Right lobe of liver (tissue), 4 donors: Measurements from ENCODE around the gene TMEM178A.

Source experiments
- POLR2A ChIP-seq: fragments of 450-650 bp; IDR thresholded peaks from one replicate; pipeline ENCODE4 v1.6.1; 2017; ENCODE audit warnings: antibody characterized with exemption, mild to moderate bottlenecking
- TF ChIP-seq, protein P1 (sequence below), 4 donors: fragments of 200-600 bp in 3 of 4; fragments of 450-650 bp in 1 of 4; IDR thresholded peaks; one replicate each; pipeline versions ENCODE4 v1.5.1 to v1.8.0; 2016 to 2022; ENCODE audit warnings: antibody characterized with exemption in 4 of 4, mild to moderate bottlenecking in 2 of 4
- donor health status: DM: no; HTN: no; CAD: no.
- donor health status: DM: no; HTN: no; CAD: no.
- donor health status: DM: no; HTN: yes; CAD: no.

DNA sequence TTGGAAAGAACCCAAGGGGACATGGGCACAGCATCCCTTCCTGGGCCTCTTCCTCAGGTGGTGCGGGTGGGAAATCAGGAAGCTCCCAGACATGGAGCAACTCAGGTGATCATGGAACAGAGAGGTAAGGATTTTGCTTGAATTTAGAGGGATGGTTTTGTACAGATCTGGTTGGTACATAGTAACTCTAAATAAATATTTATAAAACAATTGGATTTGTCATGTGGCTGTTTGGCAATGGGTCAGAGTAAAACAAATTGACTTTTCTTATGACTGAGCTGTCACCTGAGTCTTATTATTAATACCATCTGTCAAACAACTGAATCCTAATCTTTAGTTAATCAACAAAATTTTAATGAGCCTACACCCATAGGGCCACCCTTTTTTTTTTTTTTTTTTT is 19.4 kb upstream of the TMEM178A start:
- TF ChIP-seq, protein P1, sequence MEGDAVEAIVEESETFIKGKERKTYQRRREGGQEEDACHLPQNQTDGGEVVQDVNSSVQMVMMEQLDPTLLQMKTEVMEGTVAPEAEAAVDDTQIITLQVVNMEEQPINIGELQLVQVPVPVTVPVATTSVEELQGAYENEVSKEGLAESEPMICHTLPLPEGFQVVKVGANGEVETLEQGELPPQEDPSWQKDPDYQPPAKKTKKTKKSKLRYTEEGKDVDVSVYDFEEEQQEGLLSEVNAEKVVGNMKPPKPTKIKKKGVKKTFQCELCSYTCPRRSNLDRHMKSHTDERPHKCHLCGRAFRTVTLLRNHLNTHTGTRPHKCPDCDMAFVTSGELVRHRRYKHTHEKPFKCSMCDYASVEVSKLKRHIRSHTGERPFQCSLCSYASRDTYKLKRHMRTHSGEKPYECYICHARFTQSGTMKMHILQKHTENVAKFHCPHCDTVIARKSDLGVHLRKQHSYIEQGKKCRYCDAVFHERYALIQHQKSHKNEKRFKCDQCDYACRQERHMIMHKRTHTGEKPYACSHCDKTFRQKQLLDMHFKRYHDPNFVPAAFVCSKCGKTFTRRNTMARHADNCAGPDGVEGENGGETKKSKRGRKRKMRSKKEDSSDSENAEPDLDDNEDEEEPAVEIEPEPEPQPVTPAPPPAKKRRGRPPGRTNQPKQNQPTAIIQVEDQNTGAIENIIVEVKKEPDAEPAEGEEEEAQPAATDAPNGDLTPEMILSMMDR (IDR thresholded peaks at IDR 0.05): no peak
- no peak for TF ChIP-seq POLR2A
